ENCODE results near the gene MGAT4A. TPM values are rescaled to one million over a fixed set of nuclear protein-coding genes. Genes with fewer than 3 reads are reported as not detected.

Gene MGAT4A
- total and polyA plus RNA-seq, 2 experiments from 2014 or later = 4.4 to 5.6 TPM

GRCh38 chr2:98583816-98584618, 146.9 kb downstream of the MGAT4A start (continued):
- no peak for TF ChIP-seq ZNF462 (CRISPR knock-in tag; IDR thresholded peaks at IDR 0.05)
- TF ChIP-seq ZNF331 (CRISPR knock-in tag; IDR thresholded peaks at IDR 0.05; ENCODE audit: low read depth) = no peak
- TF ChIP-seq STAT1 (IDR thresholded peaks at IDR 0.05; ENCODE audit: unreplicated experiment) = no peak

GRCh38 chr2:98583276-98583675, 147.7 kb downstream of the MGAT4A start:
- H3K9me2 ChIP-seq (ENCODE audit: insufficient read depth) = no peaks in the 10 kb centered on the region
- no peaks in the 10 kb centered on the region for H3F3A ChIP-seq (replicated peaks; ENCODE audit: low read depth)
- H3K36me3 ChIP-seq (ENCODE audit: insufficient read depth) = 0 out of 2 replicates have a peak, but pooled peaks cover 4% of the 10 kb centered on the region
- H3K4me2 ChIP-seq = no peak overlapping the region
- peaks cover 9% of the 10 kb centered on the region for H3K36me3 Mint-ChIP-seq (ENCODE audit: low read depth)
- ATAC-seq (no peak), DNase-seq (ENCODE audit: low spot score) (no peak)
- no peaks in the 10 kb centered on the region; the same call in 2 of the 3 replicates for H3K4me1 Mint-ChIP-seq
- no peak overlapping the region for H3K27ac Mint-ChIP-seq
- H3K4me3 Mint-ChIP-seq = no peak overlapping the region
- H3K79me2 ChIP-seq (replicated peaks; ENCODE audit: insufficient read depth) = no peaks in the 10 kb centered on the region
- no peaks in the 10 kb centered on the region for H3K4me1 ChIP-seq (ENCODE audit: insufficient read depth)
- no peaks in the 10 kb centered on the region for H3K9me3 Mint-ChIP-seq
- no peaks in the 10 kb centered on the region for H3K27me3 Mint-ChIP-seq (ENCODE audit: insufficient read depth, low read depth, poor library complexity)
- no peaks in the 10 kb centered on the region for H3K27me3 ChIP-seq (ENCODE audit: insufficient read depth)
- no peak overlapping the region for H3K27ac ChIP-seq (ENCODE audit: low read depth)
- H2AFZ ChIP-seq = no peak overlapping the region
- H3K4me3 ChIP-seq = no peak overlapping the region
- no peaks in the 10 kb centered on the region; the same call in 1 of the 2 replicates for H4K20me1 ChIP-seq (replicated peaks; ENCODE audit: insufficient read depth)
- no peak for TF ChIP-seq ETS1 (IDR thresholded peaks at IDR 0.05)
- no peak for TF ChIP-seq ZNF462 (CRISPR knock-in tag; IDR thresholded peaks at IDR 0.05)
- no peak for TF ChIP-seq ZNF114 (CRISPR knock-in tag; IDR thresholded peaks at IDR 0.05)
- no peak for TF ChIP-seq ZNF331 (CRISPR knock-in tag; IDR thresholded peaks at IDR 0.05; ENCODE audit: low read depth)

Data from GM23338 (cell line).